ENCODE measurements around the gene RNF144B. TPM values are rescaled to one million over a fixed set of nuclear protein-coding genes. Genes with fewer than 3 reads are reported as not detected.
"Not testable (repeated sequence)": the region's sequence is repeated elsewhere in the genome, so short reads cannot be mapped to it uniquely, and the experiment has no call there.

RNF144B gene
- total RNA-seq, 1 donor from 2014 or later, result not detected

DNA sequence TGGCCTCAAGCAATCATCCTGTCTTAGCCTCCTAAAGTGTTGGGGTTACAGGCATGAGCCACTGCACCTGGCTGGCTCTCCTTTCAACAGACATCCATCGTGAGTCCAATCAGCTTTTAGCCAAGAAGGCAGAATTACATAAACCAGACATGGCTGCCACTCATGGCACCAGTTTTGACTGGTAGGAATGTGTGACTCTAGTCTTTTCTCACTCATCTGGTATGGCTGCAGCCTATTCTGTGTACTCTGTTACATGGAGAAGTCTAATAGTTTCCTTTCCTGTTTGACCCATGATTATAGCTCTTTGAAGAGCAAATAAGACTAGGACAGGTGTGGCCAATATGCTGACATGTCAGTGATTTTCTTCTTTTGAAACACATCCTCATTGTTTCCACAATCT, 27.0 kb upstream of the RNF144B start:
- TF ChIP-seq, protein P1, sequence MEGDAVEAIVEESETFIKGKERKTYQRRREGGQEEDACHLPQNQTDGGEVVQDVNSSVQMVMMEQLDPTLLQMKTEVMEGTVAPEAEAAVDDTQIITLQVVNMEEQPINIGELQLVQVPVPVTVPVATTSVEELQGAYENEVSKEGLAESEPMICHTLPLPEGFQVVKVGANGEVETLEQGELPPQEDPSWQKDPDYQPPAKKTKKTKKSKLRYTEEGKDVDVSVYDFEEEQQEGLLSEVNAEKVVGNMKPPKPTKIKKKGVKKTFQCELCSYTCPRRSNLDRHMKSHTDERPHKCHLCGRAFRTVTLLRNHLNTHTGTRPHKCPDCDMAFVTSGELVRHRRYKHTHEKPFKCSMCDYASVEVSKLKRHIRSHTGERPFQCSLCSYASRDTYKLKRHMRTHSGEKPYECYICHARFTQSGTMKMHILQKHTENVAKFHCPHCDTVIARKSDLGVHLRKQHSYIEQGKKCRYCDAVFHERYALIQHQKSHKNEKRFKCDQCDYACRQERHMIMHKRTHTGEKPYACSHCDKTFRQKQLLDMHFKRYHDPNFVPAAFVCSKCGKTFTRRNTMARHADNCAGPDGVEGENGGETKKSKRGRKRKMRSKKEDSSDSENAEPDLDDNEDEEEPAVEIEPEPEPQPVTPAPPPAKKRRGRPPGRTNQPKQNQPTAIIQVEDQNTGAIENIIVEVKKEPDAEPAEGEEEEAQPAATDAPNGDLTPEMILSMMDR (IDR thresholded peaks at IDR 0.05; ENCODE audit: partially characterized antibody, unreplicated experiment), result no peak
- H3K27ac Mint-ChIP-seq (ENCODE audit: unreplicated experiment), result no peak overlapping the region
- peaks cover 11% of the 10 kb centered on the region for H3K36me3 Mint-ChIP-seq (ENCODE audit: unreplicated experiment)
- peaks cover 2% of the 10 kb centered on the region for H3K9me3 Mint-ChIP-seq (ENCODE audit: unreplicated experiment)
- H3K4me1 Mint-ChIP-seq (ENCODE audit: low read depth, unreplicated experiment), result no peaks in the 10 kb centered on the region
- H3K4me3 Mint-ChIP-seq (ENCODE audit: unreplicated experiment), result no peak overlapping the region
- H3K27me3 Mint-ChIP-seq (ENCODE audit: unreplicated experiment), result peaks cover 1% of the 10 kb centered on the region
- DNase-seq, result no peak

DNA sequence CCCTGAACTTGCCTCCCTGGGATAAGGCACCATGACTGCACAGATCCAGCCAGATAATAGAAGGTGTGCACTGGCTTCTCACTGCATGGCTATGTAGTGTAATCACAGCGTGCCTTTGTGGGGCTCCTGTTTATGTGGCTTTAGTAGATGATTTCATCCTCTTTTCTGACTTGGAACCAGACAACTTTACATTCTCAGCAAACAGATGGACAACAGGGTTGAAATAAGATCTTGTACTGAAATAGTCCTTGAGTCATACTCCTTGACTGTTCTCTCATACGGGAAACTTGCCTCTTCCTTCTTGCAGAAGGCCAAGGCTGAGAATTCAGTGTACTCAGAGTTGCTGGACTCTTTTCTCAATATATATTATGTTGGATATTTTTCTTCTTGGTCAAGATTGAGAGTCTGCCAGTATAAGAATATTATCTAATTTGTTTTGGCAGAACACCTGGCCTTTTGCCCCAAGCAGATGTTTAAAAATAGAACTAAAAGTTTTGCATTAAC, 25.0 kb upstream of the RNF144B start:
- H3K36me3 Mint-ChIP-seq (ENCODE audit: unreplicated experiment), result peaks cover 18% of the 10 kb centered on the region
- H3K4me1 Mint-ChIP-seq (ENCODE audit: low read depth, unreplicated experiment), result no peaks in the 10 kb centered on the region
- H3K27ac Mint-ChIP-seq (ENCODE audit: unreplicated experiment), result no peak overlapping the region
- no peak overlapping the region for H3K4me3 Mint-ChIP-seq (ENCODE audit: unreplicated experiment)
- H3K9me3 Mint-ChIP-seq (ENCODE audit: unreplicated experiment), result peaks cover 4% of the 10 kb centered on the region
- DNase-seq, result no peak
- peaks cover 1% of the 10 kb centered on the region for H3K27me3 Mint-ChIP-seq (ENCODE audit: unreplicated experiment)
- TF ChIP-seq, protein P1 (IDR thresholded peaks at IDR 0.05; ENCODE audit: partially characterized antibody, unreplicated experiment), result no peak

DNA sequence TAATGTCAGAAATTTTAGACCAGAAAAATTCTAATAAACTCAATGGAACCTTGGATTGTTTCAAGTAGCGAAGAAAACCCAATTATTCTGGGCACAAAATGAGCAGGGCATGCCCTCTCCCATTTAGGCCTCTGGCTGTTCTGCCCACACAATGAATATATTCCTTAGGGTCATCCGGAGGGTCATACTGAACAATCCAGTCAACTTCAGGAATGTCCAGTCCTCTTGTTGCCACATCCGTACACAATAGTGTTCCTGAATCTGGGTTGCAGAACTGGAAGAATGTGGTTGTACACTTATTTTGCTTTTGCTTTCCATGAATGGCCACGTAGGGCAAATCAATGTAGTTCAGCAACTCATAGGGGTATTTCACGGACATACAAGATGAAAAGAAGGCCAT, 23.4 kb upstream of the RNF144B start:
- H3K4me1 Mint-ChIP-seq (ENCODE audit: low read depth, unreplicated experiment), result no peaks in the 10 kb centered on the region
- TF ChIP-seq, protein P1 (IDR thresholded peaks at IDR 0.05; ENCODE audit: partially characterized antibody, unreplicated experiment), result no peak
- H3K36me3 Mint-ChIP-seq (ENCODE audit: unreplicated experiment), result peaks cover 12% of the 10 kb centered on the region
- H3K27me3 Mint-ChIP-seq (ENCODE audit: unreplicated experiment), result peaks cover 1% of the 10 kb centered on the region
- DNase-seq, result no peak
- peaks cover 5% of the 10 kb centered on the region for H3K9me3 Mint-ChIP-seq (ENCODE audit: unreplicated experiment)
- H3K4me3 Mint-ChIP-seq (ENCODE audit: unreplicated experiment), result no peak overlapping the region
- H3K27ac Mint-ChIP-seq (ENCODE audit: unreplicated experiment), result no peak overlapping the region

DNA sequence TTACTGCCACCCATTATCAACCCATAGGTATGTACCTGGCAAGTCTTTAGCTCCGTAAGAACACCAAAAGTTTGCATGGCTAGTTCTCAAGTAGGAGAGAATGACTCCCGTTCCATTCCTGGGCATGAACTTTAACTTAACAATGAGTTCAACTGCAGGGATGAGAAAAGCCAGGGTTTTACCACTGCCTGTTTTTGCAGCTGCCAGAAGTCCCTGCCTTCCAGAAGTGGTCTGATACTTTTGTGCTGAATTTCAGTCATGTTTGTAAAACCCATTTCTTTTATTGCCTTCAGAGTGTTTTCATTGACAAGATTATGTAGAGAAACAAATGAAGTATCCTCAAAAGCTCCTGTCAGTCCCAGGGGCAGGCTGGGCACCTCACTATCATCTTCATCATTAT, 22.6 kb upstream of the RNF144B start:
- H3K27me3 Mint-ChIP-seq (ENCODE audit: unreplicated experiment); H3K4me1 Mint-ChIP-seq (ENCODE audit: low read depth, unreplicated experiment); H3K4me3 Mint-ChIP-seq (ENCODE audit: unreplicated experiment); H3K9me3 Mint-ChIP-seq (ENCODE audit: unreplicated experiment); H3K27ac Mint-ChIP-seq (ENCODE audit: unreplicated experiment); DNase-seq: not testable (repeated sequence)
- H3K36me3 Mint-ChIP-seq (ENCODE audit: unreplicated experiment), result peaks cover 12% of the 10 kb centered on the region

DNA sequence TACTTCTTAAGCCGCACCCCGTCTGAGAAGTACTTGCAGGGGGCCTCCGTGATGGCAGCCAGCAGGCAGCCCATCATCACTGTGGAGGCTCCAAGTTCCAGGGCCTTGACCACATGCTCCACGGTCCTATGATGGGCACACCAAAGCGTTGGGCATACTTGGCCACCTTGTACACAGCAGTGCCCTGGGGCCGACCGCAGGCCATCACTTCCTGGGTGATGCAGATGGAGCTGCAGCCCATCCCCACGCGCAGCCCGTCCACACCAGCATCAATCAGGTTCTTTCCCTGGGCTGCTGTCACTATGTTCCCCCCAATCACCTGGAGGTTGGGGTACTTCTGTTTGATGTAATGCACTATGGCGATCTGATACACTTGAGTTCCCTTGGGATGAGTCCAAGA, 19.8 kb upstream of the RNF144B start:
- TF ChIP-seq, protein P1 (IDR thresholded peaks at IDR 0.05; ENCODE audit: partially characterized antibody, unreplicated experiment), result no peak
- Mint-ChIP-seq H3K36me3 (ENCODE audit: unreplicated experiment) (peaks cover 12% of the 10 kb centered on the region), H3K27me3 (ENCODE audit: unreplicated experiment) (peaks cover 1% of the 10 kb centered on the region), H3K27ac (ENCODE audit: unreplicated experiment) (no peak overlapping the region), H3K9me3 (ENCODE audit: unreplicated experiment) (peaks cover 3% of the 10 kb centered on the region), H3K4me3 (ENCODE audit: unreplicated experiment) (no peak overlapping the region), H3K4me1 (ENCODE audit: low read depth, unreplicated experiment) (no peaks in the 10 kb centered on the region)
- no peak for DNase-seq

Data from glutamatergic neuron (in vitro differentiated cells).